ENCODE results near the gene MTR.

The MTR gene

GRCh38 chr1:236800002-236800620 lies 5.0 kb downstream of the MTR start:
- no peak overlapping the region for H3K27ac Mint-ChIP-seq
- peaks cover 17 to 27% of the 10 kb centered on the region in 2 donors for H3K36me3 Mint-ChIP-seq
- no peak for DNase-seq
- H3K4me3 Mint-ChIP-seq = no peak overlapping the region
- ATAC-seq (replicated peaks) = no peak
- no peaks in the 10 kb centered on the region for H3K27me3 Mint-ChIP-seq
- H3K9me3 Mint-ChIP-seq = no peaks in the 10 kb centered on the region
- peaks cover 37 to 57% of the 10 kb centered on the region in 2 donors for H3K4me1 Mint-ChIP-seq

GRCh38 chr1:236800623-236801022 lies 5.5 kb downstream of the MTR start:
- ATAC-seq (replicated peaks) (no peak), DNase-seq (no peak)
- Mint-ChIP-seq H3K4me1 (peaks cover 38 to 59% of the 10 kb centered on the region in 2 donors), H3K27me3 (no peaks in the 10 kb centered on the region), H3K9me3 (no peaks in the 10 kb centered on the region), H3K36me3 (peaks cover 19 to 31% of the 10 kb centered on the region in 2 donors), H3K27ac (no peak overlapping the region), H3K4me3 (no peak overlapping the region)

- peaks cover 34 to 47% of the 10 kb centered on the region in 2 donors for H3K4me1 Mint-ChIP-seq
These were observed 7.2 kb downstream of the MTR start for GRCh38 chr1:236802264-236802663.

GRCh38 chr1:236806634-236807033 lies 11.5 kb downstream of the MTR start:
- Mint-ChIP-seq H3K36me3 (peaks cover 32 to 53% of the 10 kb centered on the region in 2 donors), H3K4me3 (no peak overlapping the region), H3K4me1 (peaks cover 16 to 19% of the 10 kb centered on the region in 2 donors), H3K27ac (no peak overlapping the region), H3K27me3 (no peaks in the 10 kb centered on the region), H3K9me3 (no peaks in the 10 kb centered on the region)
- DNase-seq = no peak
- ATAC-seq (replicated peaks) = no peak

More at GRCh38 chr1:236802264-236802663, 7.2 kb downstream of the MTR start:
- Mint-ChIP-seq H3K9me3 (no peaks in the 10 kb centered on the region), H3K27me3 (no peaks in the 10 kb centered on the region), H3K4me3 (no peak overlapping the region), H3K27ac (no peak overlapping the region), H3K36me3 (peaks cover 23 to 35% of the 10 kb centered on the region in 2 donors)
- DNase-seq (no peak), ATAC-seq (replicated peaks) (no peak)

- no peak overlapping the region for H3K27ac Mint-ChIP-seq
- peaks cover 29 to 49% of the 10 kb centered on the region in 2 donors for H3K36me3 Mint-ChIP-seq
These were observed 12.9 kb downstream of the MTR start for GRCh38 chr1:236808005-236808404.

GRCh38 chr1:236808564-236809130 lies 13.6 kb downstream of the MTR start:
- H3K36me3 Mint-ChIP-seq = peaks cover 27 to 46% of the 10 kb centered on the region in 2 donors
- ATAC-seq (replicated peaks) = no peak
- H3K4me3 Mint-ChIP-seq = no peak overlapping the region
- H3K9me3 Mint-ChIP-seq = no peaks in the 10 kb centered on the region
- DNase-seq = no peak
- H3K4me1 Mint-ChIP-seq = peaks cover 4 to 6% of the 10 kb centered on the region in 2 donors
- no peaks in the 10 kb centered on the region for H3K27me3 Mint-ChIP-seq
- no peak overlapping the region for H3K27ac Mint-ChIP-seq

More at GRCh38 chr1:236808005-236808404, 12.9 kb downstream of the MTR start:
- ATAC-seq (replicated peaks) (no peak), DNase-seq (no peak)
- Mint-ChIP-seq H3K4me3 (no peak overlapping the region), H3K9me3 (no peaks in the 10 kb centered on the region), H3K27me3 (no peaks in the 10 kb centered on the region), H3K4me1 (peaks cover 4 to 6% of the 10 kb centered on the region in 2 donors)

- DNase-seq (no peak), ATAC-seq (replicated peaks) (no peak)
- peaks cover 4 to 6% of the 10 kb centered on the region in 2 donors for H3K4me1 Mint-ChIP-seq
- no peak overlapping the region for H3K27ac Mint-ChIP-seq
- H3K9me3 Mint-ChIP-seq = no peaks in the 10 kb centered on the region
- H3K27me3 Mint-ChIP-seq = no peaks in the 10 kb centered on the region
- peaks cover 30 to 49% of the 10 kb centered on the region in 2 donors for H3K36me3 Mint-ChIP-seq
- H3K4me3 Mint-ChIP-seq = no peak overlapping the region
These were observed 14.1 kb downstream of the MTR start for GRCh38 chr1:236809148-236809547.

- Mint-ChIP-seq H3K4me1 (peaks cover 2 to 3% of the 10 kb centered on the region in 2 donors), H3K27ac (no peak overlapping the region), H3K27me3 (no peaks in the 10 kb centered on the region), H3K9me3 (no peaks in the 10 kb centered on the region), H3K36me3 (peaks cover 30 to 44% of the 10 kb centered on the region in 2 donors), H3K4me3 (no peak overlapping the region)
- DNase-seq (no peak), ATAC-seq (replicated peaks) (no peak)
These were observed 14.9 kb downstream of the MTR start for GRCh38 chr1:236810018-236810417.

GRCh38 chr1:236812334-236813030 lies 17.4 kb downstream of the MTR start:
- Mint-ChIP-seq H3K4me1 (no peaks in the 10 kb centered on the region), H3K4me3 (no peak overlapping the region), H3K27ac (no peak overlapping the region), H3K9me3 (no peaks in the 10 kb centered on the region), H3K27me3 (no peaks in the 10 kb centered on the region), H3K36me3 (peaks cover 34 to 49% of the 10 kb centered on the region in 2 donors)
- DNase-seq (no peak), ATAC-seq (replicated peaks) (no peak)

GRCh38 chr1:236815941-236816340 lies 20.8 kb downstream of the MTR start:
- ATAC-seq (replicated peaks) (no peak), DNase-seq (no peak)
- no peaks in the 10 kb centered on the region for H3K9me3 Mint-ChIP-seq
- H3K4me3 Mint-ChIP-seq = no peak overlapping the region
- H3K4me1 Mint-ChIP-seq = peaks cover 0 to 2% of the 10 kb centered on the region in 2 donors
- peaks cover 30 to 50% of the 10 kb centered on the region in 2 donors for H3K36me3 Mint-ChIP-seq
- no peaks in the 10 kb centered on the region for H3K27me3 Mint-ChIP-seq
- H3K27ac Mint-ChIP-seq = no peak overlapping the region

GRCh38 chr1:236819856-236820255 lies 24.8 kb downstream of the MTR start:
- ATAC-seq (replicated peaks) (no peak), DNase-seq (no peak)
- peak overlapping the region; percentile 43 for H3K27ac Mint-ChIP-seq
- no peak overlapping the region for H3K4me3 Mint-ChIP-seq
- H3K36me3 Mint-ChIP-seq = peaks cover 30 to 54% of the 10 kb centered on the region in 2 donors
- no peaks in the 10 kb centered on the region for H3K9me3 Mint-ChIP-seq
- no peaks in the 10 kb centered on the region for H3K27me3 Mint-ChIP-seq
- peaks cover 0 to 2% of the 10 kb centered on the region in 2 donors for H3K4me1 Mint-ChIP-seq

- ATAC-seq (replicated peaks) (no peak), DNase-seq (no peak)
- Mint-ChIP-seq H3K9me3 (no peaks in the 10 kb centered on the region), H3K4me1 (peaks cover 0 to 2% of the 10 kb centered on the region in 2 donors), H3K4me3 (no peak overlapping the region), H3K36me3 (peaks cover 30 to 58% of the 10 kb centered on the region in 2 donors), H3K27ac (peak overlapping the region; percentile 59), H3K27me3 (no peaks in the 10 kb centered on the region)
These were observed 26.1 kb downstream of the MTR start for GRCh38 chr1:236821091-236821627.

- ATAC-seq (replicated peaks) (no peak), DNase-seq (no peak)
- no peaks in the 10 kb centered on the region for H3K9me3 Mint-ChIP-seq
- no peak overlapping the region for H3K27ac Mint-ChIP-seq
- no peaks in the 10 kb centered on the region for H3K27me3 Mint-ChIP-seq
- H3K4me1 Mint-ChIP-seq = peaks cover 0 to 2% of the 10 kb centered on the region in 2 donors
- H3K4me3 Mint-ChIP-seq = no peak overlapping the region
- peaks cover 35 to 58% of the 10 kb centered on the region in 2 donors for H3K36me3 Mint-ChIP-seq
These were observed 28.5 kb downstream of the MTR start for GRCh38 chr1:236823559-236823958.

GRCh38 chr1:236829085-236829484 lies 34.0 kb downstream of the MTR start:
- H3K9me3 Mint-ChIP-seq = no peaks in the 10 kb centered on the region
- no peak for ATAC-seq (replicated peaks)

More at GRCh38 chr1:236829085-236829484, 34.0 kb downstream of the MTR start:
- no peak for DNase-seq
- Mint-ChIP-seq H3K36me3 (peaks cover 38 to 64% of the 10 kb centered on the region in 2 donors), H3K27me3 (no peaks in the 10 kb centered on the region), H3K4me3 (no peak overlapping the region), H3K27ac (no peak overlapping the region), H3K4me1 (peaks cover 0 to 3% of the 10 kb centered on the region in 2 donors)
